ENCODE measurements around the gene LCP1. TPM values are rescaled to one million over a fixed set of nuclear protein-coding genes. Genes with fewer than 3 reads are reported as not detected.

Gene LCP1
- total RNA-seq, 1 experiment from 2014 or later = 9.1 TPM

DNA sequence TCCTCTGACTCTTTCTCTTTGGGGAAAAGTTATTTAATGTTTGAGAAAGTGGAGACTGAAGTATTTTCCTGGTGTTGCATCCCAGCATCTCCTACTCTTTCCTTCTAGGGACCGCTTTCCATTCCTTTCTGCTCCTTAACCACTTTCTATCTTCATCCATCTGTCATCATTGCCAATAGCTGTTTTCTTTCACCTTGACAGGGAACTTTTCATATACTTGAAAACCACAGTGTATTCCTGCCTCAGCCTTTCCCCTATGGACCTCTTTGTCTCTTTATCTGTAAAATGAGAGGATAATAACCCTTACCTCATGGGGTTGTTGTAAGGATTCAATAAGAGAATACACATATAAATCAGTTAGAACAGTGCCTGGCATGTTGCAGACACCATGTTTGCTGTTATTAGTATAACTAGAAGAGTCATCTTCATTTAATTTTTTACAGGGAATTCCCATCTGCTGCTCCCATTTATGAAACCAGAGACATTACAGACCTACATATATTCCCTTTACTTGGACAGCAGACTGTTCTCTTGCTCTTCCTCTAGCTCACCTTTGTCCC, 31.8 kb downstream of the LCP1 start:
- TF ChIP-seq, protein P1, sequence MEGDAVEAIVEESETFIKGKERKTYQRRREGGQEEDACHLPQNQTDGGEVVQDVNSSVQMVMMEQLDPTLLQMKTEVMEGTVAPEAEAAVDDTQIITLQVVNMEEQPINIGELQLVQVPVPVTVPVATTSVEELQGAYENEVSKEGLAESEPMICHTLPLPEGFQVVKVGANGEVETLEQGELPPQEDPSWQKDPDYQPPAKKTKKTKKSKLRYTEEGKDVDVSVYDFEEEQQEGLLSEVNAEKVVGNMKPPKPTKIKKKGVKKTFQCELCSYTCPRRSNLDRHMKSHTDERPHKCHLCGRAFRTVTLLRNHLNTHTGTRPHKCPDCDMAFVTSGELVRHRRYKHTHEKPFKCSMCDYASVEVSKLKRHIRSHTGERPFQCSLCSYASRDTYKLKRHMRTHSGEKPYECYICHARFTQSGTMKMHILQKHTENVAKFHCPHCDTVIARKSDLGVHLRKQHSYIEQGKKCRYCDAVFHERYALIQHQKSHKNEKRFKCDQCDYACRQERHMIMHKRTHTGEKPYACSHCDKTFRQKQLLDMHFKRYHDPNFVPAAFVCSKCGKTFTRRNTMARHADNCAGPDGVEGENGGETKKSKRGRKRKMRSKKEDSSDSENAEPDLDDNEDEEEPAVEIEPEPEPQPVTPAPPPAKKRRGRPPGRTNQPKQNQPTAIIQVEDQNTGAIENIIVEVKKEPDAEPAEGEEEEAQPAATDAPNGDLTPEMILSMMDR (conservative IDR thresholded peaks at IDR 0.05; ENCODE audit: low read depth, low read length) = no peak
- no peak for TF ChIP-seq EZH2 (IDR thresholded peaks at IDR 0.05; ENCODE audit: borderline replicate concordance, low read depth, low read length, poor library complexity, severe bottlenecking)
- H3K27me3 ChIP-seq (replicated peaks; ENCODE audit: insufficient read depth, low read depth, low read length, poor library complexity) = no peaks in the 10 kb centered on the region
- H3K36me3 ChIP-seq (ENCODE audit: insufficient read depth, low read length, poor library complexity, severe bottlenecking) = no peaks in the 10 kb centered on the region
- H3K4me1 ChIP-seq (ENCODE audit: insufficient read depth, low read length, poor library complexity, severe bottlenecking) = peaks cover 37% of the 10 kb centered on the region
- no peak overlapping the region for H3K4me3 ChIP-seq (ENCODE audit: low read depth, low read length, poor library complexity, severe bottlenecking)
- H3K27ac ChIP-seq (ENCODE audit: low read depth, low read length, poor library complexity, severe bottlenecking) = peak overlapping the region; percentile 80
- no peaks in the 10 kb centered on the region for H3K9me3 ChIP-seq (ENCODE audit: low read depth, low read length, poor library complexity, severe bottlenecking)
- POLR2A ChIA-PET (ENCODE audit: low non-redundant PET) = no interaction called here
- TSS peak; percentile 95 for BruUV-seq (replicated peaks)
- no peak for DNase-seq (ENCODE audit: low spot score)
- intact Hi-C loops (cut with micrococcal nuclease; ENCODE audit: unreplicated experiment) = no loop called here
- CTCF ChIA-PET = interaction anchor here (1.4 to 1.5 kb wide), 3 partner anchors 10 to 171 kb away, joined by 5 to 10 read pairs (median 7); no protein-coding TSS in a partner anchor

DNA sequence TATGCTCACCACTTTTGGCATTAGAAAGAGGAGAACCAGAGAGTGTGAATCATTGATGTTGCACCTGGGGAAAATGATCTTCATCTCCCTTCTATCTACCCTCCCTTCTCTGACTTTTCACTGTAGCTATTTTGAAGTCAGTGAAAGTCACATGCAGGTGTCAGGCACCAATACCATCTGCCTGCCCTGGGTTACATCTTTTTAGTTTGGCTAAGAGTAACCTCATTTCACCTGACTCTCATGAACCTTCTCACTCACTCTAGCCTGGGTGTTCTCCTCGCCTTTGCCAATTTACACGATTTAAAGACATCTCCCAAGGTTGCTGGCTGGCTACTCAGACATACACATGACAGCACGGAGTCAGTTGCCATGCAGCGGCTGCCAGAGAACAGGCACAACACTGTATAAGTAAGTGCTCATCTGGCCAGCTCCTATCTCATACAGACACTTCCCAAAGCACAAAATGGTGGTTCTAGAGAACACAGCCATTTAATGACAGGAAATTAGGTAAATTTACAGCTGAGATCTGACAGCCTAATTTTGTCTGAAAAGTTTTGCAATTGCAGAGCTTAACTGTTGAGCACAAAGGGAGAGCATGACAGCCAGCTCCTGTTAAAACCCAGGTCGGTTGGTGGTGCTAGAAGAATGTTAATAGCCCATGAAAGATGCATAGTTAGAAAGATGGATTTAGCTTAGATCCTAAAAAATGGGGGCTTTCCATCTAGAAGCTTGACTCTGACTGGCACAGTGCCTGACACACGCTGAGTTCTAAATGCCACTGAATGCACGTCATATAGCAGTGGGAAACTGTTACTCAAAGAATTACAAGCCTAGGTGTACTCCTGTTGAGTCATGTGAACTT, 32.5 kb downstream of the LCP1 start:
- BruUV-seq (replicated peaks) = no TSS peak
- POLR2A ChIA-PET (ENCODE audit: low non-redundant PET) = no interaction called here
- no peaks in the 10 kb centered on the region for H3K27me3 ChIP-seq (replicated peaks; ENCODE audit: insufficient read depth, low read depth, low read length, poor library complexity)
- DNase-seq (ENCODE audit: low spot score) = peak; percentile 94
- H3K9me3 ChIP-seq (ENCODE audit: low read depth, low read length, poor library complexity, severe bottlenecking) = no peaks in the 10 kb centered on the region
- H3K4me1 ChIP-seq (ENCODE audit: insufficient read depth, low read length, poor library complexity, severe bottlenecking) = peaks cover 44% of the 10 kb centered on the region
- no peaks in the 10 kb centered on the region for H3K36me3 ChIP-seq (ENCODE audit: insufficient read depth, low read length, poor library complexity, severe bottlenecking)
- H3K4me3 ChIP-seq (ENCODE audit: low read depth, low read length, poor library complexity, severe bottlenecking) = no peak overlapping the region
- CTCF ChIA-PET = interaction anchor here (0.5 to 1.5 kb wide), 4 partner anchors 11 to 782 kb away, joined by 5 to 10 read pairs (median 8); no protein-coding TSS in a partner anchor
- peak overlapping the region; percentile 80 for H3K27ac ChIP-seq (ENCODE audit: low read depth, low read length, poor library complexity, severe bottlenecking)
- TF ChIP-seq EZH2 (IDR thresholded peaks at IDR 0.05; ENCODE audit: borderline replicate concordance, low read depth, low read length, poor library complexity, severe bottlenecking) = no peak
- TF ChIP-seq, protein P1 (conservative IDR thresholded peaks at IDR 0.05; ENCODE audit: low read depth, low read length) = peak; percentile 25; the same call in 1 of the 2 replicates
- intact Hi-C loops (cut with micrococcal nuclease; ENCODE audit: unreplicated experiment) = loop anchor here (5.0 kb wide), 2 partner anchors 138 to 158 kb away; no protein-coding TSS in a partner anchor

DNA sequence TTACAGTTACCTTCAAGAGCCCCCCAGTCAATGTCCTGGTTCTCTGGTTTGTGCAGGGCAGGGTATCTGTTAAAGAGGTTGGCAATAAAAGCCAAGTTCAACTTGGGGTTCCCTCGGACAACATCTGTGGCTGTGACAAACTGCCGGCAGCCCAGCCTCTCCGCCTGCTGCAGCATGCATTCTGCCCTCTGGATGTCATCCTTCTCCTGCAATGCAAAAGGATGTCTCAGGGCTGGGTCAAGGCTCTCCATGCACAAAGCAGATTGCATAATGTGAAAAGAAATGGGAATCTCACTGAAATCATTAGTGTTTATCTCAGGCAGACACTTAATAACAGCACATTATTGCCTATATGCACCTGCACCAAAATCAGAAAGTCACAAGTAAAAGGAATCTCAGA, 35.1 kb downstream of the LCP1 start:
- no peaks in the 10 kb centered on the region for H3K36me3 ChIP-seq (ENCODE audit: insufficient read depth, low read length, poor library complexity, severe bottlenecking)
- peaks cover 53% of the 10 kb centered on the region for H3K4me1 ChIP-seq (ENCODE audit: insufficient read depth, low read length, poor library complexity, severe bottlenecking)
- TF ChIP-seq, protein P1 (conservative IDR thresholded peaks at IDR 0.05; ENCODE audit: low read depth, low read length) = peak; percentile 70
- no peak for TF ChIP-seq EZH2 (IDR thresholded peaks at IDR 0.05; ENCODE audit: borderline replicate concordance, low read depth, low read length, poor library complexity, severe bottlenecking)
- H3K27me3 ChIP-seq (replicated peaks; ENCODE audit: insufficient read depth, low read depth, low read length, poor library complexity) = no peaks in the 10 kb centered on the region
- ChIA-PET POLR2A (ENCODE audit: low non-redundant PET) (no interaction called here), CTCF (no interaction called here)
- no peaks in the 10 kb centered on the region for H3K9me3 ChIP-seq (ENCODE audit: low read depth, low read length, poor library complexity, severe bottlenecking)
- no peak overlapping the region for H3K4me3 ChIP-seq (ENCODE audit: low read depth, low read length, poor library complexity, severe bottlenecking)
- intact Hi-C loops (cut with micrococcal nuclease; ENCODE audit: unreplicated experiment) = loop anchor here (2.0 to 5.0 kb wide), 3 partner anchors 140 to 174 kb away; no protein-coding TSS in a partner anchor
- H3K27ac ChIP-seq (ENCODE audit: low read depth, low read length, poor library complexity, severe bottlenecking) = no peak overlapping the region
- no TSS peak for BruUV-seq (replicated peaks)
- peak; percentile 67 for DNase-seq (ENCODE audit: low spot score)

All from A673 (cell line).